Measurements from ENCODE around the gene CAMK2D.

- TF ChIP-seq, protein P1, sequence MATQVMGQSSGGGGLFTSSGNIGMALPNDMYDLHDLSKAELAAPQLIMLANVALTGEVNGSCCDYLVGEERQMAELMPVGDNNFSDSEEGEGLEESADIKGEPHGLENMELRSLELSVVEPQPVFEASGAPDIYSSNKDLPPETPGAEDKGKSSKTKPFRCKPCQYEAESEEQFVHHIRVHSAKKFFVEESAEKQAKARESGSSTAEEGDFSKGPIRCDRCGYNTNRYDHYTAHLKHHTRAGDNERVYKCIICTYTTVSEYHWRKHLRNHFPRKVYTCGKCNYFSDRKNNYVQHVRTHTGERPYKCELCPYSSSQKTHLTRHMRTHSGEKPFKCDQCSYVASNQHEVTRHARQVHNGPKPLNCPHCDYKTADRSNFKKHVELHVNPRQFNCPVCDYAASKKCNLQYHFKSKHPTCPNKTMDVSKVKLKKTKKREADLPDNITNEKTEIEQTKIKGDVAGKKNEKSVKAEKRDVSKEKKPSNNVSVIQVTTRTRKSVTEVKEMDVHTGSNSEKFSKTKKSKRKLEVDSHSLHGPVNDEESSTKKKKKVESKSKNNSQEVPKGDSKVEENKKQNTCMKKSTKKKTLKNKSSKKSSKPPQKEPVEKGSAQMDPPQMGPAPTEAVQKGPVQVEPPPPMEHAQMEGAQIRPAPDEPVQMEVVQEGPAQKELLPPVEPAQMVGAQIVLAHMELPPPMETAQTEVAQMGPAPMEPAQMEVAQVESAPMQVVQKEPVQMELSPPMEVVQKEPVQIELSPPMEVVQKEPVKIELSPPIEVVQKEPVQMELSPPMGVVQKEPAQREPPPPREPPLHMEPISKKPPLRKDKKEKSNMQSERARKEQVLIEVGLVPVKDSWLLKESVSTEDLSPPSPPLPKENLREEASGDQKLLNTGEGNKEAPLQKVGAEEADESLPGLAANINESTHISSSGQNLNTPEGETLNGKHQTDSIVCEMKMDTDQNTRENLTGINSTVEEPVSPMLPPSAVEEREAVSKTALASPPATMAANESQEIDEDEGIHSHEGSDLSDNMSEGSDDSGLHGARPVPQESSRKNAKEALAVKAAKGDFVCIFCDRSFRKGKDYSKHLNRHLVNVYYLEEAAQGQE (IDR thresholded peaks at IDR 0.05; ENCODE audit: unreplicated experiment), result no peak
- TF ChIP-seq, protein P2, sequence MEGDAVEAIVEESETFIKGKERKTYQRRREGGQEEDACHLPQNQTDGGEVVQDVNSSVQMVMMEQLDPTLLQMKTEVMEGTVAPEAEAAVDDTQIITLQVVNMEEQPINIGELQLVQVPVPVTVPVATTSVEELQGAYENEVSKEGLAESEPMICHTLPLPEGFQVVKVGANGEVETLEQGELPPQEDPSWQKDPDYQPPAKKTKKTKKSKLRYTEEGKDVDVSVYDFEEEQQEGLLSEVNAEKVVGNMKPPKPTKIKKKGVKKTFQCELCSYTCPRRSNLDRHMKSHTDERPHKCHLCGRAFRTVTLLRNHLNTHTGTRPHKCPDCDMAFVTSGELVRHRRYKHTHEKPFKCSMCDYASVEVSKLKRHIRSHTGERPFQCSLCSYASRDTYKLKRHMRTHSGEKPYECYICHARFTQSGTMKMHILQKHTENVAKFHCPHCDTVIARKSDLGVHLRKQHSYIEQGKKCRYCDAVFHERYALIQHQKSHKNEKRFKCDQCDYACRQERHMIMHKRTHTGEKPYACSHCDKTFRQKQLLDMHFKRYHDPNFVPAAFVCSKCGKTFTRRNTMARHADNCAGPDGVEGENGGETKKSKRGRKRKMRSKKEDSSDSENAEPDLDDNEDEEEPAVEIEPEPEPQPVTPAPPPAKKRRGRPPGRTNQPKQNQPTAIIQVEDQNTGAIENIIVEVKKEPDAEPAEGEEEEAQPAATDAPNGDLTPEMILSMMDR (conservative IDR thresholded peaks at IDR 0.05; ENCODE audit: low read depth in 2 of 2), result no peak
- no peak for TF ChIP-seq EZH2 (IDR thresholded peaks at IDR 0.05; ENCODE audit: low read depth, unreplicated experiment)
- TF ChIP-seq POLR2AphosphoS5 (IDR thresholded peaks at IDR 0.05; ENCODE audit: low read depth), result no peak
- no peak for TF ChIP-seq CREB1 (CRISPR knock-in tag; IDR thresholded peaks at IDR 0.05; ENCODE audit: low read depth)
- no peak for TF ChIP-seq EZH2phosphoT487 (IDR thresholded peaks at IDR 0.05; ENCODE audit: unreplicated experiment)
- TF ChIP-seq, protein P3, sequence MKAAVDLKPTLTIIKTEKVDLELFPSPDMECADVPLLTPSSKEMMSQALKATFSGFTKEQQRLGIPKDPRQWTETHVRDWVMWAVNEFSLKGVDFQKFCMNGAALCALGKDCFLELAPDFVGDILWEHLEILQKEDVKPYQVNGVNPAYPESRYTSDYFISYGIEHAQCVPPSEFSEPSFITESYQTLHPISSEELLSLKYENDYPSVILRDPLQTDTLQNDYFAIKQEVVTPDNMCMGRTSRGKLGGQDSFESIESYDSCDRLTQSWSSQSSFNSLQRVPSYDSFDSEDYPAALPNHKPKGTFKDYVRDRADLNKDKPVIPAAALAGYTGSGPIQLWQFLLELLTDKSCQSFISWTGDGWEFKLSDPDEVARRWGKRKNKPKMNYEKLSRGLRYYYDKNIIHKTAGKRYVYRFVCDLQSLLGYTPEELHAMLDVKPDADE (IDR thresholded peaks at IDR 0.05), result no peak
- no peak for TF ChIP-seq ZNF462 (CRISPR knock-in tag; IDR thresholded peaks at IDR 0.05)
- TF ChIP-seq JUNB (IDR thresholded peaks at IDR 0.05; ENCODE audit: unreplicated experiment), result no peak
- no peak for TF ChIP-seq STAT1 (IDR thresholded peaks at IDR 0.05; ENCODE audit: unreplicated experiment)
- no peak for TF ChIP-seq ZNF114 (CRISPR knock-in tag; IDR thresholded peaks at IDR 0.05)
Observed at GRCh38 chr4:113623274-113623894, 138.2 kb downstream of the CAMK2D start.
